Smooth muscle cell of the pulmonary artery (primary cell): ENCODE results near the gene ANK3. TPM values are rescaled to one million over a fixed set of nuclear protein-coding genes. Genes with fewer than 3 reads are reported as not detected.

Experiments
- total RNA-seq: library from RNA; depleted of rRNA; stranded (reverse); fragments of >200 nt; gene quantifications from 2 replicates; pipeline ENCODE4 v1.2.3, GENCODE V29; 2014

The ANK3 gene
- 67.8 and 313 TPM in 2 replicates for total RNA-seq

GRCh38 chr10:60389413-60390025 is at the start of gene ANK3:
Gene ANK3, minus strand, starts transcription at chr10:60389875. Its CDS starts 337 bp downstream, at chr10:60389538.

